HG02973 (cell line): Measurements from ENCODE around the gene ICOSLG.
"Not testable (repeated sequence)": the region's sequence is repeated elsewhere in the genome, so short reads cannot be mapped to it uniquely, and the experiment has no call there.

Experiments used
- ATAC-seq: cut with Tn5 transposase; IDR thresholded peaks from one replicate; pipeline ENCODE4 v1.9.1; 2021; ENCODE audit warnings: moderate library complexity; ENCODE audit not compliant: unreplicated experiment

ICOSLG gene

GRCh38 chr21:44227614-44228013 is 13.1 kb downstream of the ICOSLG start:
- ATAC-seq = not testable (repeated sequence)

DNA sequence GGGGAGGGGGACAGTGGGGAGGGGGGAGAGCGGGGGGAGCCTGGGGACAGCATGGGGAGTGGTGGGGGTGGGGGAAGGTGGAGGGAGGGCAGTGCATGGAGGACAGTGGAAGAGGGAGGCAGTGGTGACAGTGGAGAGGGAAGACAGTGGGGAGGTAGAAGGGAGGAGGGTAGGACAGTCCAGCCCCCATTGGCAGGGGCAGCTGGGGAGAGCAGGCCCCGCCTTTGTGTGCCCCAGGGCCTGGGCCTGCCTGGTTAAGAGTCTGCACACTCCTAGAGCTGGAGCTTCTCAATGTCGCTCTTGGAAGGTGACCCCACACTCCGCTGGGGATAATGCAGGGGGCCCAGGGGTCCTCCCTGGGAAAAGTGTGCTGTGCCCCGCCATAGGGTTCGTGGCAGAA is 15.1 kb downstream of the ICOSLG start:
- not testable (repeated sequence) for ATAC-seq

DNA sequence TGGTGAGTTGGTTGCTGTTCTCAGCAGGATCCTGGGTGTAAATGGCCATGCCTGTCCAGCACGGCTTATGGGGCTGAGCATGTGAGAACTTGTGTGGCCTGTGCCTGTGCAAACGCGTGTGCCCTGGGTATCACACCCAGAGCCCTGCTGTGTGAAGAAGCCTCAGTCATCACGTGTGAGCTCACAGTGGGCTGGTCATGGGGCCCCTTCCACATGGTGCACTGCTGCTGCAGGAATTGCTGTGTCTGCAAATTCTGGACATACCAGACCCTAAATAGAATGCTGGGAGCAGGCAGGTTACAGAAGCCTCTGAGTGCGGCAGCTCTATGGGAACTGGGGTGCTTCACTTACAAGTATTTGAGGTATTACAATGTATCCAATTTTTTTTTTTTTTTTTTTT is 17.4 kb downstream of the ICOSLG start:
- not testable (repeated sequence) for ATAC-seq

DNA sequence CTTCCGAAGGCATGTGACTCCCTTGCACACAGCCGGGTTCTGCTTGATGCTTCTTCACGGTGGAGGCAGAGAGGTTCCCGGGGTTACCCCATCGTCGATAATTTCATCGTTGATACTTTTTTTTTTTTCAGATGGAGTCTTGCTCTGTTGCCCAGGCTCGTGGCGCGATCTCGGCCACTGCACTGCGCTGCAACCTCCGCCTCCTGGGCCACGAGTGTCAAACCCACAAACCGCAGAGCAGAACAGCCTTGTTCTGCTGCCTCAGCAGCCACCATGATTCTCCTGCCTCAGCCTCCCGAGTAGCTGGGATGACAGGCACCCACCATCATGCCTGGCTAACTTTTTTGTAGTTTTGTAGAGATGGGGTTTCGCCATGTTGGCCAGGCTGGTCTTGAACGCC is 20.1 kb downstream of the ICOSLG start:
- ATAC-seq = not testable (repeated sequence)

DNA sequence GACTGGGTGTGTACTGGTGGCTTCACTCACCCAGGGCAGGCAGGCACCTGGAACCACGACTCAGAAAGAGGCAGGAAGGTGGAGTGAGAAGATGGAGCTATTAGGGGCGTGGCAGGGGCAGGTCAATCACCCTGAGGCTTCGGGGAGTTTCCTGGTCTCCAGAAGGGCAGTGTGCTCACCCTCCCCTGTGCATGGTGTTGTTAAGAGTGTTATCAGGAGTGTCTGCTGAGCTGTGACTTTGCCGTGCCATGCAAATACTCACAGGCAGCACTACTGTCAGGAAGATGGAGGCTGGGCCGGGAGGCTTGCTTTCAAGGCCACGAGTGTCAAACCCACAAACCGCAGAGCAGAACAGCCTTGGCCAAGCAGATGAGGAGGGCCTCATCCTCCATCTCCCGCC is 22.3 kb downstream of the ICOSLG start:
- ATAC-seq = not testable (repeated sequence)

- ATAC-seq = not testable (repeated sequence)
Measured at GRCh38 chr21:44211978-44212377, 28.8 kb downstream of the ICOSLG start.

DNA sequence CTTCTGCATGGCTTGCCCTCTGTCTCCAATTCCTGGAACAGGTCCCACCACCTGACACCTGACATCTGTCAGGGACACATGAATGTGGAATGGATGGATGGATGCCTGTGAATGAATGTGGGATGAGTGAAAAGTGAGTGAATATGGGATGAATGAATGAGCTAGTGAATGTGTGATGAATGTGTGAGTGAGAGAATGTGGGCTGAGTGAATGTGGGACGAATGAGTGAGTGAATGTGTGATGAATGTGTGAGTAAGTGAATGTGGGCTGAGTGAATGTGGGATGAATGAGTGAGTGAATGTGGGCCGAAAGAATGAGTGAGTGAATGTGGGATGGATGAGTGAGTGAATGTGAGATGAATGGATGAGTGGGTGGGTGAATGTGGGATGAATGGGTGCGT is 29.2 kb downstream of the ICOSLG start:
- ATAC-seq = not testable (repeated sequence)

DNA sequence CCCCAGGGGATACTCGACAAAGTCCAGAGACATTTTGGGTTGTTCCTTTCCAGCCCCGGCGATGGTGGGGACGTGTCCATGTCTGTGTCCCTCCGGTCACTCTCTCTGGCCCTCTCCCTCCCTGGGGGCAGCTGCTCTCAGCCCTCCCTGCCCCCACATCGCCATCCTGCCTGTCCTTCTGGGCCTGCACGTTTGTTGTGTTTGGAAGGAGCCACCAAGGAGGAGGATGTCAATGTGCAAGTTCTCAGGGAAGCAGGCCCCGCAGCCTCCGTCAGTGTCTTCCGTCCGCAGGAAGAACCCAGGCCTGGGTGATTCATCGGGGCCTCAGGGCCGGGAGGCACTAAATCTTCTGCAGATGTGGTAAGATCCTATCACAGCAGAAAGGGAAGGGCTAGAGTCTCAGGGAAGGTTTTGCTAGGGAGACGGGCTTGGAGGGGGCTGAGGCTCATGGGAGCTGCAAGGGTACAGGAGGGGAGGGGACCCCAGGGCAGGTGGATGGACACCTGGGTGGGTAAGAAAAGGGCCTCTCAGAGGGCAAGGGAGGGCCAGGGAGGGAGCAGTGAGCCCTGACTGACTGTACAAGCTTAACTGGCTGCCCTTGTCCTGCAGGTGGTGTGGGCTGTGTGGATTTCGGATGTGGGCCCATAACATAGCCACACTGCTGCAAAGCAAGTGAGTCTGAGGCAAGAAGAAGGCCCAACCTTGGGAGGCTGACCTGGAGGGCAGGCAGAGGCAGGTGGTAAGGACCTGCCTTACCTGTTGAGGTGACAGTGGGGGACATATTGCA is 32.7 kb downstream of the ICOSLG start:
- ATAC-seq = not testable (repeated sequence)

- ATAC-seq = peak; percentile 47
Measured at GRCh38 chr21:44206698-44207676, 33.8 kb downstream of the ICOSLG start.

- not testable (repeated sequence) for ATAC-seq
Measured at GRCh38 chr21:44206187-44206586, 34.6 kb downstream of the ICOSLG start.

GRCh38 chr21:44202590-44203299 is 38.0 kb downstream of the ICOSLG start:
- not testable (repeated sequence) for ATAC-seq

GRCh38 chr21:44199997-44200396 is 40.7 kb downstream of the ICOSLG start:
- not testable (repeated sequence) for ATAC-seq

DNA sequence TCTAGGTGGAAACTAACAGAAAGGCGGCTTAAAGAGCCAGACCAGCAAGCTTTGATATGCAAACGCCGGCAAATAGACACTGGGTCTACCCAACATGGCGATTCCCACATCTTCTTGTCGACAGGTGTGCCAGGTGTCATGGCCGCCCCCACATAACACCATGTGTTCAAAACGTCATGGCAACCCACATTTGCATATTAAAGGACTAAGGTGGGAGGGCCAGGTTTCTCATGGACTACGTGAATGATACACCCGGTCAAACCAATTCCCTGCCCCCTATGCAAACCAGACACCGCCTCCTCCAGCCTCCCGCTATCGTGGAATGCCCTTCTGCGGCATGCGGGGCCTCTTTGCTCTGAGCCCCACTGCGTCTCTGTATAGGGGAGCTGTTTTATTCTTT is 41.3 kb downstream of the ICOSLG start:
- no peak for ATAC-seq

DNA sequence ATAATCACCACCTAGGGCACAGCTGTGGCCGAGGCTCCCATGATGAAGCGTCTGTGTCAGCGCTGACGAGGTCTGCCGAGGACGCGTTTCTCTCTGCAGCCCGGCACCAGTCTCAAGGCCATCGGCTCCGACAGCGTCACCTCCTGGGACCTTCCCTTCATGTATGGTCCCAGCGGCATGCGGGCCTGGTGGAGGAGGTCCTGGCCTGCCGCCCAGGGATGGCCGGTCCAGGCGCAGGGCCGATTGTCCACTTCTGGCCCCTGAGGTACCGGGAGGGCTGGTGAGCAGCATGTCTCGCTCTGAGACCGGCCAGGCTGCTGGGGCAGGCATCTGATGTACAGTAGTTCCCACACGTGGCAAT is 43.6 kb downstream of the ICOSLG start:
- not testable (repeated sequence) for ATAC-seq

GRCh38 chr21:44196212-44197155 is 44.3 kb downstream of the ICOSLG start:
- not testable (repeated sequence) for ATAC-seq

GRCh38 chr21:44194888-44195287 is 45.9 kb downstream of the ICOSLG start:
- not testable (repeated sequence) for ATAC-seq

DNA sequence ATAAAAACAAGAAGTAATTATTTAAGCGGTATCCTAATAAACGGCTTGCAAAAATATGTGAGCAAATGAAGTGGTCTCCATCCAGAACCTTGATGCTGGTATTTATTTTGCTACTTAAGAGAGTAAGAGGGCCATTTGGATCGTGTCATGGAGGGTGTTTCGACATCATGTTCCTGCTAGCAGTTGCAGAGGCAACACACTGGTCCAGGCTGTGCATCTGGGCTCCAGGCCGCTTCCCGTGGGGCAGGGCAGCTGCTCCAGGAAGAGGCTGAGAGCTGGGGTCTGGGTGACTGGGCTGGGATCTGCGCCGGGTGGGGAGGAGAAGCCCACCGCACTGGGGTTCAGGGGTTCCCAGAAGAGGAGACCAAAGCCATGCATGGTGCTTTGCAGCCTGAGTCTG is 46.3 kb downstream of the ICOSLG start:
- not testable (repeated sequence) for ATAC-seq

- ATAC-seq = not testable (repeated sequence)
Measured at GRCh38 chr21:44193108-44193507, 47.6 kb downstream of the ICOSLG start.

DNA sequence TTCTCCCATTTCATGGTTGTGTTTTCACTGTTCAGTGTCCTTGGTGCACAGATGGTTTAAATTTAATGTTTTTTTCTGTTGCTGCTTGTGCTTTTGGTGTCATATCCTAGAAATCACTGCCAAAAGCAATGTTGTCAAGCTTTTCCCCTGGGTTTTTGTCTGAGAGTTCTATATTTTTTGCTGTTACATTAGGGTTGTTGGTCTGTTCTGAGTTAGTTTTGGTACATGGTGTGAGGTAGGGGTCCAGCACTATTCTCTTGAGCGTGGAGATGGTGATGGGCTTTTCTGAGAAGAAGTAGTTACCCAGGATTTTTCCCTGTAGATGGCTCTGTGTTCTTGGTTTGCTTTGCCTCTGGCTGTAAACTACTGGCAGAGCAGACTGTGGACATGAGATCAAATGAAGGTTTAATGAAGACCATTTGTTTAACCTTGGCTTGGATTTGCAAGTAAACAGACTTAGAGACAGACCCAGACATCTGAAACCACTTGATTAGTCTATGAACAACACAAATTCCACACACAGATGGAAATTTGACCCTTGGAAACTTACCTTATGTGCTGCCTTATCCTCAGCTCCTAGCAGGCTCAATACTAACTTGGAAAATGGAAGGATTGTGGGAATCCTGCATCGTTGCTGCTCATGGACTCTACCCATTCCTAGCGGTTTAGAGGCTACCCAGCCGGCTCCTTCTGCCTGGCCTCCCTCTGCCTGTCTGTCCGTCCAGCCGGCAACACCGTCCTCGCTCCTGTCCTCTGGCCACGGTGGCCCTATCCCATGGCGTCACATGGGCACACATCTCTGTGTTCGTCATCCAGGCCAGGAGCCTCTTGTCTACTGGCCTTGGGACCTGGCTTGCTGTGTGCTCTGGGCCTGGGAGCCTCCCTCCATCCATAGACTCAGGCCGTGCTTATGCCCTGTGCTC is 50.1 kb downstream of the ICOSLG start:
- ATAC-seq = not testable (repeated sequence)
